CD4-positive, alpha-beta T cell treated with Interferon gamma for 1 hour (primary cell): ENCODE measurements around the gene CLCNKB.
"Not testable (repeated sequence)": the region's sequence is repeated elsewhere in the genome, so short reads cannot be mapped to it uniquely, and the experiment has no call there.

Source experiments
- DNase-seq: peaks from one replicate; pipeline ENCODE4 v3.0.0-alpha.2; 2020

The CLCNKB gene

GRCh38 chr1:16043521-16043920 lies at the start of gene CLCNKB:
TSS of gene CLCNKB (plus strand) at chr1:16043782. CDS start at chr1:16044493, 711 bp downstream.
- no peak for DNase-seq

GRCh38 chr1:15994081-15994480 lies 49.5 kb upstream of the CLCNKB start:
- no peak for DNase-seq

- peak; percentile 40 for DNase-seq
Observed at GRCh38 chr1:15994590-15995351, 48.8 kb upstream of the CLCNKB start.

GRCh38 chr1:15997076-15997585 lies 46.5 kb upstream of the CLCNKB start:
- no peak for DNase-seq

GRCh38 chr1:15997637-15998280 lies 45.8 kb upstream of the CLCNKB start:
- DNase-seq: no peak

GRCh38 chr1:15998929-15999328 lies 44.7 kb upstream of the CLCNKB start:
- DNase-seq: no peak

GRCh38 chr1:16001274-16001673 lies 42.3 kb upstream of the CLCNKB start:
- not testable (repeated sequence) for DNase-seq

GRCh38 chr1:16005597-16005996 lies 38.0 kb upstream of the CLCNKB start:
- no peak for DNase-seq

- DNase-seq: no peak
Observed at GRCh38 chr1:16006010-16006409, 37.6 kb upstream of the CLCNKB start.

- DNase-seq: no peak
Observed at GRCh38 chr1:16006552-16007485, 36.8 kb upstream of the CLCNKB start.

- no peak for DNase-seq
Observed at GRCh38 chr1:16007671-16008341, 35.8 kb upstream of the CLCNKB start.

GRCh38 chr1:16009030-16009460 lies 34.5 kb upstream of the CLCNKB start:
- DNase-seq: peak; percentile 59

GRCh38 chr1:16009678-16010077 lies 33.9 kb upstream of the CLCNKB start:
- no peak for DNase-seq

- DNase-seq: no peak
Observed at GRCh38 chr1:16010837-16011236, 32.7 kb upstream of the CLCNKB start.

GRCh38 chr1:16011936-16012589 lies 31.5 kb upstream of the CLCNKB start:
- no peak for DNase-seq

- DNase-seq: peak; percentile 11
Observed at GRCh38 chr1:16012590-16013219, 30.9 kb upstream of the CLCNKB start.

- DNase-seq: peak; percentile 39
Observed at GRCh38 chr1:16013220-16013907, 30.2 kb upstream of the CLCNKB start.

- DNase-seq: no peak
Observed at GRCh38 chr1:16013908-16014258, 29.7 kb upstream of the CLCNKB start.

GRCh38 chr1:16014509-16015482 lies 28.8 kb upstream of the CLCNKB start:
- no peak for DNase-seq

GRCh38 chr1:16015491-16015890 lies 28.1 kb upstream of the CLCNKB start:
- DNase-seq: no peak
